Peyer's patch (tissue), 4 donors: Measurements from ENCODE around the gene FAM163A.

ENCODE experiments used
- CTCF ChIP-seq, 6 experiments: fragments of 450-650 bp in 4 of 6; fragments of 200-600 bp in 2 of 6; sonication (generic) in 1 of 6; IDR thresholded peaks; one replicate each; pipeline ENCODE4 v1.5.1; 2017 to 2019; ENCODE audit warnings: antibody characterized with exemption in 6 of 6, mild to moderate bottlenecking in 3 of 6, moderate library complexity in 1 of 6
- POLR2A ChIP-seq, 2 donors: fragments of 450-650 bp; IDR thresholded peaks; one replicate each; pipeline ENCODE4 v1.5.1; 2017; ENCODE audit warnings: antibody characterized with exemption in 2 of 2, mild to moderate bottlenecking in 2 of 2, moderate library complexity in 2 of 2

DNA sequence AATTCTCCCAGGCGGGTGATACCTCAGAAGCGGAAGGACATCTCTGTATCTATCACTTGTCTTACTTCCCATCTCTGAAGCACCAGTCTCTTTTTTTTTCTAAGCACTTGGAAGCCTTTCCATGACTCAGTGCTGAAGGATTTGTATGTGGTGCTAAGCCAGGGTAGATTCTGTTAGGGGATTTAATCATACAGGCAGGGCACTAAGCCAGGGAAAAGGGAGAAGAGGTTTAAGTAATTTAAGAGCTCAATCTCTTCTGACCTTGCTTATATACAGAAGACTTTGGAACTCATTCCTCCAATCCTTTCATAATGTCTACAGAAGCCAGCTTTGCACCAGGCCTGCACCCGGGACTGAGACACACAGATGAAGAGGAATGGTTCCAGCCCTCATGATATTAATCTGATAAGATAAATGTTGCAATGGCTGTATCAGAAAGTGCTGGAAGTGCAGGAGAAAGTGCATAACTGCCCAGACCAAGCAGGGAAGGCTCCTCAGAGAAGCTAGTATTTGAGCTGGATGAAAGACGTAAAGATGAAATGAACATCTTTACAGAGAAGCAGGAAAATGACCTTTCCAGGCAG lies 11.0 kb downstream of the FAM163A start:
- TF ChIP-seq CTCF (IDR thresholded peaks at IDR 0.05) (no peak), POLR2A (IDR thresholded peaks at IDR 0.05) (no peak)
